PFSK-1 (cell line): ENCODE measurements around the gene CCER1.

Source experiments
- FOXP2 ChIP-seq: optimal IDR thresholded peaks from 2 replicates; pipeline ENCODE3; 2011; ENCODE audit warnings: borderline replicate concordance, control low read depth, inconsistent platforms; ENCODE audit not compliant: insufficient read depth; ENCODE audit errors: extremely low read length, extremely low read depth
- POLR2AphosphoS5 ChIP-seq: IDR thresholded peaks from 2 replicates; pipeline ENCODE4 v1.6.1; 2012; ENCODE audit warnings: low read depth, mild to moderate bottlenecking, control low read depth, low read length, moderate library complexity
- SIN3A ChIP-seq: IDR thresholded peaks from 2 replicates; pipeline ENCODE4 v1.6.1; 2012; ENCODE audit warnings: mild to moderate bottlenecking, low read length, moderate library complexity, borderline replicate concordance; ENCODE audit not compliant: insufficient read depth
- TAF1 ChIP-seq: IDR thresholded peaks from 2 replicates; pipeline ENCODE4 v1.6.1; 2012; ENCODE audit warnings: low read length, control low read depth, borderline replicate concordance; ENCODE audit not compliant: insufficient read depth
- TF ChIP-seq, protein P1 (sequence below), 2 experiments: IDR thresholded peaks; 2 replicates each; pipeline versions ENCODE4 v1.6.1 to v1.8.0; 2011 to 2012; ENCODE audit warnings: low read depth in 2 of 2, low read length in 2 of 2, control low read depth in 1 of 2, inconsistent platforms in 1 of 2, mild to moderate bottlenecking in 1 of 2, moderate library complexity in 1 of 2; ENCODE audit not compliant: insufficient read depth in 1 of 2

Gene CCER1

DNA sequence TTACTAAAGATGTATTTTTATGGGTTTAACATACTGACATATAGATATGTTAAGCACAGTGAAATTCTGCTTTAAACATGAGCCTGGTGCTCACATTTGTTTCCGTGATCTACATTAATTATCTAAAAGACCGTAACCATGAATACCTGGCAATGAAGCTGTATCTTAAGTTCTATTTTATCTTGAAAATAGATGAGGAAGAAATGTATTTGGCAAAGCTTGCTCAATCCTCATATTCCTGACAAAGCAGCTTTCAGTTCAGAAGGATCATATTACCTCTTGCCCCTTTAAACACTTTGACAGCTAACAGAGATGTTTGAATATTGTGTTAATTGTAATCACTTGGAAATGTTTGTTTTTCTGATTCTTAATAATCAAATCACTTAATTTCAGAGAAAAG lies 40.0 kb upstream of the CCER1 start:
- TF ChIP-seq SIN3A (no peak), TAF1 (no peak)

DNA sequence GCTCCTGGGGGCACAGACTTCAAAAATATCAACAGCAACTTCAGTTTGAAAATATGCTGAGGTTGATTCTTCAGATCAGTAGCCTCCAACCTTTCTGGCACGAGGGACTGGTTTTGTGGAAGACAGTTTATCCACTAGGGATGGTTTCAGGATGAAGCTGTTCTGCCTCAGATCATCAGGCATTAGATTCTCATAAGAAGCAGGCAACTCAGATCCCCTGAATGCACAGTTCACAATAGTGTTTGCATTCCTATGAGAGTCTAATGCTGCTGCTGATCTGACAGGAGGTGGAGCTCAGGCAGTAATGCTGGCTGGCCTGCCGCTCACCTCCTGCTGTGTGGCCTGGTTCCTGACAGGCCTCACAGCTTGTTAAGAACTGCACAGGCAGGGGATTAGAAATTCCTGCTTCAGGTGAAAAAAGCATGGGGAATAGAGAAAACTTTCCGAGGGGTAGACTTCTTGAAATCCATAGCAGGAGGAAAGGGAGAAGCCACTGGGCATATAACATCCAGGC lies 37.0 kb upstream of the CCER1 start:
- no peak for TF ChIP-seq POLR2AphosphoS5
- no peak for TF ChIP-seq TAF1
- TF ChIP-seq SIN3A, result no peak
- TF ChIP-seq FOXP2, result no peak
- TF ChIP-seq, protein P1, sequence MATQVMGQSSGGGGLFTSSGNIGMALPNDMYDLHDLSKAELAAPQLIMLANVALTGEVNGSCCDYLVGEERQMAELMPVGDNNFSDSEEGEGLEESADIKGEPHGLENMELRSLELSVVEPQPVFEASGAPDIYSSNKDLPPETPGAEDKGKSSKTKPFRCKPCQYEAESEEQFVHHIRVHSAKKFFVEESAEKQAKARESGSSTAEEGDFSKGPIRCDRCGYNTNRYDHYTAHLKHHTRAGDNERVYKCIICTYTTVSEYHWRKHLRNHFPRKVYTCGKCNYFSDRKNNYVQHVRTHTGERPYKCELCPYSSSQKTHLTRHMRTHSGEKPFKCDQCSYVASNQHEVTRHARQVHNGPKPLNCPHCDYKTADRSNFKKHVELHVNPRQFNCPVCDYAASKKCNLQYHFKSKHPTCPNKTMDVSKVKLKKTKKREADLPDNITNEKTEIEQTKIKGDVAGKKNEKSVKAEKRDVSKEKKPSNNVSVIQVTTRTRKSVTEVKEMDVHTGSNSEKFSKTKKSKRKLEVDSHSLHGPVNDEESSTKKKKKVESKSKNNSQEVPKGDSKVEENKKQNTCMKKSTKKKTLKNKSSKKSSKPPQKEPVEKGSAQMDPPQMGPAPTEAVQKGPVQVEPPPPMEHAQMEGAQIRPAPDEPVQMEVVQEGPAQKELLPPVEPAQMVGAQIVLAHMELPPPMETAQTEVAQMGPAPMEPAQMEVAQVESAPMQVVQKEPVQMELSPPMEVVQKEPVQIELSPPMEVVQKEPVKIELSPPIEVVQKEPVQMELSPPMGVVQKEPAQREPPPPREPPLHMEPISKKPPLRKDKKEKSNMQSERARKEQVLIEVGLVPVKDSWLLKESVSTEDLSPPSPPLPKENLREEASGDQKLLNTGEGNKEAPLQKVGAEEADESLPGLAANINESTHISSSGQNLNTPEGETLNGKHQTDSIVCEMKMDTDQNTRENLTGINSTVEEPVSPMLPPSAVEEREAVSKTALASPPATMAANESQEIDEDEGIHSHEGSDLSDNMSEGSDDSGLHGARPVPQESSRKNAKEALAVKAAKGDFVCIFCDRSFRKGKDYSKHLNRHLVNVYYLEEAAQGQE (IDR thresholded peaks at IDR 0.05; ENCODE audit: insufficient read depth in 1 of 2, low read depth in 2 of 2, low read length in 2 of 2), result no peak

DNA sequence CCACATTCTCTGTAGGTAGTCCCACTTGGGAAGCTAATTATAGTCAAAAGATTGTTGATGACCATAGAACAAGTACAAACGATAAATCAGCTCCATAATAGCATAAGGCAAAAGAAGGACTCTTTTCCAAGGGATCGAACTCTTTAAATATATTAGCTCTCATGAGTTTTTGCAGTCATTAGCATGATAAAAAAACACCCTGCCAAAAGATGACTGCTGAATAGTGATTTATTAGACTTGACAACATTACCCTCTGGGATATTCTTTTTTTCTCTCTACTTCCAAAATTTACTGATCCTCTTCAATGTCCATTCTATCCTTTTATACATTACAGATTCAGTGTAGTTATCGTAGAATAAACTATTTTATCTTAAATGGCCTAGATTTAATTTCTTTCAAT lies 35.6 kb upstream of the CCER1 start:
- no peak for TF ChIP-seq TAF1
- TF ChIP-seq, protein P1 (IDR thresholded peaks at IDR 0.05; ENCODE audit: insufficient read depth in 1 of 2, low read depth in 2 of 2, low read length in 2 of 2), result no peak
- TF ChIP-seq FOXP2, result no peak
- TF ChIP-seq SIN3A, result no peak
- no peak for TF ChIP-seq POLR2AphosphoS5

DNA sequence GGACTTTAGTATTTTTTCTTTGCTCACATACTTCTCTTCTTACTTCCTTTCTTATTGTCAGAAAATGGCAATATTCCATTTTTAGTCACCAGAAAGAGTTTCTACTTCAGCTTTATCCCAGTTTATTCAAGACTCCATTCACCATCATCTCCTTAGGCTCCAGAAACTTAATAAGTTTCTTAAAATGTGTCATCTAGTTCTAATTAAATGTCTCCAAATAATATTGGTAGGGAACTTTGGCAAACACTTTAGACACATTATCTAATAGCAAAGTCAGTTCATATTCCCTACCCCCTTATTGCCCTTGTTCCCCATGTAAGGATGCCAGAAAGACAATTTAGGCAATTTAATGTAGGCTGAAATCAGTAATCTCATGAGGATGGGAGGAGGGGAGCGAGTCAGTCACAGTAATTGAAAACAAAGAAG lies 34.7 kb upstream of the CCER1 start:
- no peak for TF ChIP-seq FOXP2

DNA sequence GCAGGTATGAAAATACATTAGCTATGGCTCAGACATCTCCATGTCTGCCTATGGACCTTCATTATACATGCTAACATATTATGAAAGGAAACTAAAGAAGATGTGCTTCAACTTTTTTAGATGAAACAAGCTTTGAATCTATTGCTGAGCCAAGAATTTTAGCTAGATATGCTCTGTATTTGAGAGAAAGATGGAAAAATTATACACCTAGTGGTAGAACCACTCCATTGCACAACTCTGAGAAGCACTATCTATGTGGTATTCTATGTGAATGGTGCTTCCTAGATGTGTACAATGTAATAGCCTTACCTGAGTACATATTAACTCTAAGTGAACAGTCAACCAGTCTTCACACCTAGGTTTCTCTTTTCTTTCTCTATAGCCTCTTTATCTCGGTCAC lies 32.5 kb upstream of the CCER1 start:
- TF ChIP-seq TAF1 (no peak), FOXP2 (no peak), SIN3A (no peak), POLR2AphosphoS5 (no peak)
- TF ChIP-seq, protein P1 (IDR thresholded peaks at IDR 0.05; ENCODE audit: insufficient read depth in 1 of 2, low read depth in 2 of 2, low read length in 2 of 2), result no peak

DNA sequence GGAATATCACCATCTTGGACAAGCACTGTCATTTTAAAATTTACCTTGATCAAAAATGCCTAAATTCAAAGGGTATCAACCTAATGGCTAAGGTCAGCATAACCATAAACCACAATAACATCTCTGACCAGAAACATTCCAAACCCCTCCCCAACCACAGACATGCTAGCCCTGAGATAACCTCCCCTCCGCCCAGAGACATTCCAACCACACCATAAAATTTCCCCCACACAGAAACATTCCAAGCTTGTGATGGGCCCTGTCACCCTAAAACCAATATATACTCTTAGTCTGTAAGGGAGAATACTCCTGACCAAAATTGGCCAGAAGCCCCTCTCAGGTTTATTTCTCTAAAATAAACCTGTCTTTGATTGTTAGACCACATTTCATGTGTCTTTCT lies 32.1 kb upstream of the CCER1 start:
- no peak for TF ChIP-seq TAF1
- no peak for TF ChIP-seq FOXP2
- no peak for TF ChIP-seq SIN3A

DNA sequence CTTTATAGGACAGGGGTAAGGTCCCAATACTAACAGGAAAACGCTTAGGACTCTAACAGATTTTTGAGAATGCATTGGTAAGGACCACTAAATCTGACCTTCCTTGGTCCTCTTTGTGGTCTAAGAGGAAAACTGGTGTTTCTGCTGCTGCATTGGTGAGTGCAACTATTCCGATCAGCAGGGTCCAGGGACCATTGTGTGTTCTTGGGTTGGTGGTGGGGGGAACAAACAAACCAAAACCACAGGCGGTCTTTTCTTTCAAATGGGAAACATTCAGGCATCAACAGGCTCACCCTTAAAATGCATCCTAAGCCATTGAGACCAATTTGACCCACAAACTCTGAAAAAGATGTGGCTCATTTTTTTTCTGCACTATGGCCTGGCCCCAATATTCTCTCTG lies 29.1 kb upstream of the CCER1 start:
- TF ChIP-seq FOXP2, result no peak
- no peak for TF ChIP-seq SIN3A
- TF ChIP-seq TAF1, result no peak
- TF ChIP-seq, protein P1 (IDR thresholded peaks at IDR 0.05; ENCODE audit: insufficient read depth in 1 of 2, low read depth in 2 of 2, low read length in 2 of 2), result no peak
- no peak for TF ChIP-seq POLR2AphosphoS5
